Measurements from ENCODE around the gene PODXL.

- no peak for TF ChIP-seq CTCF (IDR thresholded peaks at IDR 0.05; ENCODE audit: insufficient read depth, low read length)
- TF ChIP-seq POLR2AphosphoS5 (IDR thresholded peaks at IDR 0.05; ENCODE audit: low read depth), result no peak
- TF ChIP-seq GABPA (IDR thresholded peaks at IDR 0.05; ENCODE audit: low read depth), result no peak
These were observed at the start of gene PODXL for GRCh38 chr7:131556053-131556908.
